Fibroblast of skin of right quadriceps (primary cell): ENCODE measurements around the gene RAD51B.

Experiments used
- DNase-seq: peaks from one replicate; pipeline ENCODE4 v3.0.0-alpha.2; 2013

The RAD51B gene

GRCh38 chr14:67908052-67908754 is 88.6 kb downstream of the RAD51B start:
- DNase-seq: peak; percentile 20

DNA sequence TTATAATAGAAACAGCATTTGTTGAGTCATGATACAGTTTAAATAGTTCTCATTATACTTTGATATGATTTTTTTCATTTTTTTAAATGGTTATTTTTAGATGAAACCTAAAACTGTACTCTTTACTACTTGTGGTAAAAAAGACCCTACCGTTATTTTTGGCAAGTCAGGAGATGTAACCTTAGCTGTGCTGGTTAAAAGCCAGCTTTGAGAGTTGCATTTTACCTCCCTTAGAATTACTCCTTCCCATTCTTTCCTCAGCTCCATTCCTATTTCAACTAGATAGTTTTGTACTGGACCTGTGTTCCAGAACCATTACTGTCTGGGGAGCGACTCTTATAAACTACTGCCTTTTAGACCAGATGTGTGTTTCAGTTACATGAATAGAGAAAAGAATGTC is 92.0 kb downstream of the RAD51B start:
- DNase-seq: peak; percentile 26

GRCh38 chr14:67916430-67916829 is 96.9 kb downstream of the RAD51B start:
- no peak for DNase-seq

DNA sequence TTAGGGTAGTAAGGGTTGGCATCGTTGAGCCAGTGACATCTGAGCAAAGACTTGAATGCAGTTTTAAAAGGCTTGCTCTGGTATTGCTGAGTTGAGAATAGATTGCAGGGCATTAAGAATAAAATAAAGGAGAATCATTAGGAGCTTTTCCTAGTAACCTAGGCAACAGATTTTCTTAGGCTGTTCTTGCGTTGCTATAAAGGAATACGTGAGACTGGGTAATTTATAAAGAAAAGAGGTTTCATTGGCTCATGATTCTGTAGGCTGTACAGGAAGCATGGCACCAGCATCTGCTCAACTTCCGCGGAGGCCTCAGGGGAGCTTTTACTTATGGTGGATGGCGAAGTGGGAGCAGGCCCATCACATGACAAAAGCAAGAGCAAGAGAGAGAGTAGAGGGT is 97.4 kb downstream of the RAD51B start:
- DNase-seq: no peak

- DNase-seq: no peak
Observed at GRCh38 chr14:67918838-67919237, 99.3 kb downstream of the RAD51B start.

GRCh38 chr14:67919259-67920032 is 99.9 kb downstream of the RAD51B start:
- peak; percentile 45 for DNase-seq

- no peak for DNase-seq
Observed at GRCh38 chr14:67926821-67927220, 107.2 kb downstream of the RAD51B start.

- DNase-seq: no peak
Observed at GRCh38 chr14:67927244-67927643, 107.7 kb downstream of the RAD51B start.

DNA sequence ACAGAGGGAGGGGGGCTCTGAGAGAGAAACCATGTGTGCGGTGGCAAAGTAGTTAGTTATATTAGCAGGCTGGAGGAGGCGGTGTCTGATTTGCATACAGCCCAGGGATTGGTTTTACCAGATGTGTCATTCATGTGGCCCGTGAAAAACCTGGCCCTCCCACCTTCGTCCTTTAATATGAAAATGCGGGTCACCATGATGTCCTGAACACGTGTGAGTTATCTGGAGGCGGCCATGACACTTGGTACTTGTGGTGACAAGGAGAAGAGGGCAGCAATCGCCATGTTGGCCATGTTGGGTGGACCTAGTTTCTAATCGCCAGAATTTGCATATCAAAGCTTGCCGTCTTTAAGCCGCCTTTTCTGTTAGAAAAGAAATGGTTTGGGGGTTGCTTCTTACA is 108.8 kb downstream of the RAD51B start:
- no peak for DNase-seq

GRCh38 chr14:67932708-67933246 is 113.2 kb downstream of the RAD51B start:
- DNase-seq: no peak

DNA sequence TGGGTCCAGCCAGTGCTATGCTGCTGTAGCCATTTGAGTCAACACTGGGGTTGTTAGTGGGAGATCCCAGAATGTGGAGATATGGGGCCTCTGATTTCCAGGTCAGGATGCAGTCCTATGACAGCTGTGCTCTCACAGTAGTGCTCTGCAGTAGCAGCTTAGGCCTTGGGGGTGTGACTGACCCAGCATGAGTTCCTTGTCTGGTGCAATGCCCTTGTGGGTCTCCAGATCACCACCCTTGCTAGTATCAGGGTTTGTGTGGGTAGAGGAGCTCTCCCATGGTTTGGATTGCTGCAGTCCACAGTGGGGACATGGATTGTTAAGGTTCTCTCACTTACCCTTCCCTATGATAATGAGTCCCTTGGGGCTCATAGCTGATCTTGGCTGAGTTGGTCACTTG is 113.7 kb downstream of the RAD51B start:
- no peak for DNase-seq

DNA sequence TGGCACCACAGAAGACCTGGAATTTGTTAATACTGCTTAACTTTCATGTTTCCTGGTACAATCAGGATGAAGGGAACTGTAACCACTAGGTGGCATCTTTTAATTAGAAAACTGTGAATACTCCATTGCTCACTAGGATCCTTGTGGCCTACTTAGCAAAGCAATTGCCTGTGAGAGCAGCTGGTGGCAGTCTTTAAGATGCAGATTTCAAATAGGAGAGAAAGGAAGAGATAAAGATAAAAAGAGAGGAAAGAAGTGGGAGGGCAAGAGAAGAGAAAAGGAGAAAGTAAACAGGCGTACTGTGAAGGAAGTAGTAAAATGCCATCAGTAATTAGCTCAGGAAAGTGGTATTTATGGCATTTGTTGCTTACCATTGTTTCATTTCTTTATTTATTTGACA is 114.5 kb downstream of the RAD51B start:
- peak; percentile 82 for DNase-seq

DNA sequence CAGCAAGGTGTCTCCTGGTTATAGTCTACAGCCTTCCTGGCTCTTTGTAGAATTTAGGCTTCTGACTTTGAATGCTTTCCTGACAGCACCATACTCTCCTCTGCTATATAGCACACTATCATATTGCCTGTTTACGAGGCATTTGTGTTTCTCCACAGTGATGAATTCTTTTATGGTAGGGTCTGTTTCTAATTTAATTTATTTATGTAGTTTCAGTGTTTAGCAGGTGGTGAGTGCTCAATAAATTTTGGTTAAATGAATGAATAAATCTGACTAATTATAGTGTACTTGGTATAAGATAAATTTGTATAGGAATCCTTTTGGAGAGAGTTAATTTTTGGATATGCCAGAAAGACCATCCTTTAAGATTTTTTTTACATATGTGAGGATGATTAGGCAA is 115.3 kb downstream of the RAD51B start:
- peak; percentile 75 for DNase-seq

DNA sequence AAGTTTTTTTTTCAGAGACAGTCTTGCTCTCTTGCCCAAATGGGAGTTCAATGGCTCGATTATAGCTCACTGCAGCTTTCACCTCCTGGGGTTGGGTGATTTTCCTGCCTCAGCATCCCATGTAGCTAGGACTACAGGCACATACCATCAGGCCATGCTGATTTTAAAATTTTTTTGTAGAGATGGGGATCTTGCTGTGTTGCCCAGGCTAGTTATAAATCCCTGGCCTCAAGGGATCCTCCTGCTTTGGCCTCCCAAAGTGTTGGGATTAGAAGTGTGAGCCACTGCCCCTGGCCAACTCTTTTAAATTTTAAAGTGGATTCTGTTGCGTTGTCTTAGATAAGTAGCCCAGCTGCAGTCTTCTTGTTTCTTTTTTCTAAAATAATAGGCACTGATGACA is 115.8 kb downstream of the RAD51B start:
- DNase-seq: no peak

DNA sequence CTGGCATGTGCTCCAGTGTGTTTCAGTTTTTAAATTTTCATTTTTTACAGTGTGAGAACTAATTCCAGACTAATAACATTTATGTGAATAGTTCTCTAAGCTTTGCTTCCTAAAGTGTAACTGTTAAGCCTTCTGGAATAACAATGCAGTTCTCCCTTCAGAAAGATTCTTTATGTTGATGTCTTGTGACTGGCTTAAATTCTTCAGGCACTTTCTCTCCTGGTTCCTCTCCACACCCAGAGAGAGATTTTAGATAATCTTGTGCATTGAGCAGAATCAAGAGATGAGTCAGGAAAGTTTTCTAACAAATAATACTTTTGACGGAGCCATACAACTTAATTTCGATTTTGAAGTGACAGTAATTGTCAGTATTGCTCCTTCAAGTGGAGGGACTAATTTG is 118.5 kb downstream of the RAD51B start:
- DNase-seq: no peak

DNA sequence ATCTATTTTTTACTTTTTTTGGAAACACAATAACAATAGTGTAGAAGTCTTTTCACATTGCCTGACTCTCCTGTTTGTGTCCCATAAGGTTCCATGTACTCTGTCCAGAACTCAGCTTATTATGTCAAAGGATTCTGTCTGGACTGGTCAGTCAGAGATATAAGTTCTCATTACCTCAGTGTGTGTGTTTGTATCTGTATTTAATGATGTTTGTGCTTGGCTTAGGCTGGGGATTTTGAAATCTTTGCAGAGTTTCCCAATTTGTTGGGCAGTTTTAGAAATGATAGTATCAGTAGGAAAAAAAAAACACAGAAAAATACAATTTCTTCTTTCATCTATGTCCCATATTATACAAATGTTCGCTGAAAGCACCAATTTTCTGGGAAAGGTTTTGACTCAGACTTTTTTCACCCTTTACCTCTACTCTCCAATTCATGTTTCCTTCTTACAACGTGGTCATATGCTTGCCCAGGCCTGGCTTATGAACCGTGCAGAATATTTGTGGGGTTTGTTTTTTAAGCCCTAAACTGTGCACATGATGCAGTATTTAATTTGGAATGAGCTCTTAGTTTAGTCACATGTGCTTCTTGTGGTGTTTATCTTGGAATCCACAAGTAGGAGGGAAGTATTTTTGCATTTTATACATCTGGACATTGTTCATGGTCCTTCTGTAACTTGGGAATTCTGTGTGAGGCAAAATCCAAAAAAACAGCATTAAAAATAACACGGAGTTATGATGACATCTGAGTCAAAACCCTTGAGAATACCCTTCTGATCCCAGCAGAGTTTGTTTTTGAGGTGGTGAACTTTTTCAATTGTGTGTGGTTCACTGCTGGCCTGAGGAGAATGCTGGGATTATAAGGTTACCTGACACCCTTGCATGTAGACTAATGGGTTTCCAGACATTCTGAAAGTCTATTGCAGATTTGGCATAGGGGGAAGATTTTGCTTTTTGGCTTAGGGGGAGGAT is 121.2 kb downstream of the RAD51B start:
- DNase-seq: peak; percentile 94

- peak; percentile 49 for DNase-seq
Observed at GRCh38 chr14:67941456-67942018, 122.0 kb downstream of the RAD51B start.

DNA sequence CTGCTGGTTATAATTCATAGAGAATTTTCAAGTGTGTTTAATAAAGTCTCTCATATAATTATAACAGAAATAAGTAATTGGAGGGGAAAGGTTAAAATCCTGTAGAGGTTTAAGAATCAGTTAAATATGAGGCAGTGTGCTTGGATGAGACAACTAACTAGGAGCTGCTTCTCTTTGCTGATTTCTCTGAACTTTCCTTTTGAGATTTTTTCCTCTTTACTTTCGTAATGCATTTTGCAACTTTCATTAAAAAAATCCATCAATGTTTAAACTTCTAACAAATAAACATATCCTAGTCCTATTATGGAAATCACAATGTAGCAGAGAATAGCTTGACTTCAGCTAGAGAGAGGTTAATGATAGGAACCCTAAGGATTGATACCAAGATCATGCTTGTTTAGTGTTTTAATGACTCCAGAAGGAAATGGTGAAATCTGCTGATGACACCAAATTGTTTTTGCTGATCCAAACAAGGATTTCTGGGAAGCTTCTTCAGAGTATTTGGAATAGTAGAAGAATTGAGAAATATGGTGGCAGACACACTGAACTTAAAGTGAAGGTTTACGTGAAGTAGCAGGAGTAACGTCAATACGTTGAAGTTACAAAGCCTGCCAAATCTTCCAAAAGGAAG is 122.6 kb downstream of the RAD51B start:
- DNase-seq: peak; percentile 19

GRCh38 chr14:67943947-67944346 is 124.4 kb downstream of the RAD51B start:
- peak; percentile 87 for DNase-seq

DNA sequence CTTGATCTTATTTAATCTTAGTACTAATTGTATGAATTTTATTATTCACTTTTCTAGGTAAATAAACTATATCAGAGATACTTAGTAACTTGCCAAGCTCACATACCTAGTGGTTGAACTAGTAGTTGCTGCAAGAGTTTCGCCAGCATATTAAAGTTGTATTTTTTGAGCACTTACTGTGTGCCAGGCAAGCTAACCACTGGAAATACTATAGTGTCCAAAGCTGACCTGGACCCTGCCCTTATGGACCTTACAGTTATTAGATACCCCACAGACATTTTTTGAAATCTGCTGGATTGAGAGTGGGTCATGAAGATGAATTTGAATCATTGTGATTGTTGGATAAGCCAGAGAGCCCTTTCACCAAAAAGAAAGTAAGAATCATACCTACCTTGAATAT is 125.0 kb downstream of the RAD51B start:
- no peak for DNase-seq

DNA sequence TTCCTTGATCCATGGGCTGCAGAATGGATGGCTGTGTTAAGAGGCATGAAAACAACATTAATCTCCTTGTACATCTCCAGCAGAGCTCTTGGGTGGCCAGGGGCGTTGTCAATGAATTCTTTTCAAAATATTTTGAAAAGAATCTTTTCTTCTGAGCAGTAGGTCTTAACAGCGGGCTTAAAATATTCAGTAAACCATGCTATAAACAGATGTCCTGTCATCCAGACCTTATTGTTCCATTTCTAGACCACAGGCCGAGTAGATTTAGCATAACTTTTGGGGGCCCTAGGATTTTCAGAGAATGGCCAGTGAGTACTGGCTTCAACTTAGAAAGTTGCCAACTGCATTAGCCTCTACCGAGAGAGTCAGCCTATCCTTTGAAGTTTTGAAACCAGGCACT is 130.2 kb downstream of the RAD51B start:
- DNase-seq: no peak

DNA sequence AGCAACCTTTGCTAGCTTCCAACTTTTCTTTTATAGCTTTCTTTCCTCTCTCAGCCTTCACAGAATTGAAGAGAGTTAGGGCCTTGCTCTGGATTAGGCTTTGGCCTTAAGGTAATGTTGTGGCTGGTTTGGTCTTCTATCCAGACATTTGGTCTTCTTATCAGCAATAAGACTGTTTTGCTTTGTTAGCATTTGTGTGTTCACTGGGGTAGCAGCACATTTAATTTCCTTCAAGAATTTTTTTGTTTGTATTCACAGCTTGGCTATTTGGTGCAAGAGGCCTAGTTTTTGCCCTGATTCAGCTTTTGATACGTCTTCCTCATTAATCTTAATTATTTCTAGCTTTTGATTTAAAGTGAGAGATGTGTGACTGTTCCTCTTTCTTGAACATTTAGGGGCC is 130.8 kb downstream of the RAD51B start:
- no peak for DNase-seq
